Upper lobe of right lung (tissue), 1 donor: Measurements from ENCODE around the gene FAF2. TPM values are rescaled to one million over a fixed set of nuclear protein-coding genes. Genes with fewer than 3 reads are reported as not detected.

Experiments
- ATAC-seq: fragments of 200-7000 bp; cut with Tn5 transposase; one replicate; pipeline ENCODE4 v1.9.1; 2020; ENCODE audit warnings: mild to moderate bottlenecking, moderate library complexity
- DNase-seq: peaks from one replicate; pipeline ENCODE4 v3.0.0-alpha.2; 2020
- H3K27ac ChIP-seq: fragments of 200-600 bp; one replicate; pipeline ENCODE4 v1.8.0; 2022
- H3K27me3 ChIP-seq: fragments of 200-600 bp; one replicate; pipeline ENCODE4 v1.8.0; 2022; ENCODE audit warnings: mild to moderate bottlenecking
- H3K36me3 ChIP-seq: fragments of 200-600 bp; one replicate; pipeline ENCODE4 v1.8.0; 2022
- H3K4me1 ChIP-seq: fragments of 200-600 bp; one replicate; pipeline ENCODE4 v1.8.0; 2022
- H3K4me3 ChIP-seq: fragments of 200-600 bp; one replicate; pipeline ENCODE4 v1.8.0; 2022; ENCODE audit warnings: mild to moderate bottlenecking
- H3K9me3 ChIP-seq: fragments of 200-600 bp; one replicate; pipeline ENCODE4 v1.8.0; 2022
- intact Hi-C: fragments of 100-400 bp; cut with DNase I; formaldehyde crosslinking; loops from one replicate; pipeline ENCODE4 v1.11.0; 2022
- total RNA-seq: library from RNA; stranded (reverse); fragmentation: NEBNext Ultra II Directional; extraction: Animal tissue kit (Norgen Biotek cat#: 25700); gene quantifications from one replicate; pipeline ENCODE4 v1.2.1, GENCODE V29; 2021
- TF ChIP-seq, protein P1 (sequence below): fragments of 200-600 bp; IDR thresholded peaks from one replicate; pipeline ENCODE4 v1.8.0; 2022; ENCODE audit warnings: antibody characterized with exemption
- donor health status: DM: no; HTN: yes; CAD: no; lungs with severe emphysema.

The FAF2 gene
- total RNA-seq, 1 donor from 2014 or later: 35.1 TPM

DNA sequence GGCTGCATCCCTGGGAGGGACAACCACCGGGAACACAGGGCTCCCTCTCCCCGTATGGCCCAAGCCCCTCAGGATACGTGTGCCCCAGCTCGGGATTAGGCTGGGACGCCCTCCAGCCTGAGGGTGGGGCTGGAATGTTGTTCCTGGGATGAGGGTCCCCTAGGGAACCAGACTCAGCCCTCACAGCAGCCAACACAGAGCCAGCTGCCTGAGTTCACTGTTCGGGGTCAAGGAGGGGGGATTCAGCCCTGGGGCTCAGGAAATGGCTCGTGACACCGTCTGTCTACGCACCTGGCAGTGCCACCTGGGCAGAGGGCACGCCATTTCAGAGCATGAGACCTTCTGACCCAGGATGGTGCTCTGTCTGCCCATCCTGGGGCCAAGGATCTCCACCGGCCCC lies 80.1 kb downstream of the FAF2 start:
- Histone ChIP-seq H3K4me3 (no peak overlapping the region), H3K4me1 (peaks cover 22% of the 10 kb centered on the region), H3K9me3 (no peaks in the 10 kb centered on the region), H3K27me3 (no peaks in the 10 kb centered on the region), H3K27ac (no peak overlapping the region), H3K36me3 (peaks cover 56% of the 10 kb centered on the region)
- DNase-seq (no peak), ATAC-seq (no peak)
- TF ChIP-seq, protein P1, sequence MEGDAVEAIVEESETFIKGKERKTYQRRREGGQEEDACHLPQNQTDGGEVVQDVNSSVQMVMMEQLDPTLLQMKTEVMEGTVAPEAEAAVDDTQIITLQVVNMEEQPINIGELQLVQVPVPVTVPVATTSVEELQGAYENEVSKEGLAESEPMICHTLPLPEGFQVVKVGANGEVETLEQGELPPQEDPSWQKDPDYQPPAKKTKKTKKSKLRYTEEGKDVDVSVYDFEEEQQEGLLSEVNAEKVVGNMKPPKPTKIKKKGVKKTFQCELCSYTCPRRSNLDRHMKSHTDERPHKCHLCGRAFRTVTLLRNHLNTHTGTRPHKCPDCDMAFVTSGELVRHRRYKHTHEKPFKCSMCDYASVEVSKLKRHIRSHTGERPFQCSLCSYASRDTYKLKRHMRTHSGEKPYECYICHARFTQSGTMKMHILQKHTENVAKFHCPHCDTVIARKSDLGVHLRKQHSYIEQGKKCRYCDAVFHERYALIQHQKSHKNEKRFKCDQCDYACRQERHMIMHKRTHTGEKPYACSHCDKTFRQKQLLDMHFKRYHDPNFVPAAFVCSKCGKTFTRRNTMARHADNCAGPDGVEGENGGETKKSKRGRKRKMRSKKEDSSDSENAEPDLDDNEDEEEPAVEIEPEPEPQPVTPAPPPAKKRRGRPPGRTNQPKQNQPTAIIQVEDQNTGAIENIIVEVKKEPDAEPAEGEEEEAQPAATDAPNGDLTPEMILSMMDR: no peak
- intact Hi-C loops: no loop called here

DNA sequence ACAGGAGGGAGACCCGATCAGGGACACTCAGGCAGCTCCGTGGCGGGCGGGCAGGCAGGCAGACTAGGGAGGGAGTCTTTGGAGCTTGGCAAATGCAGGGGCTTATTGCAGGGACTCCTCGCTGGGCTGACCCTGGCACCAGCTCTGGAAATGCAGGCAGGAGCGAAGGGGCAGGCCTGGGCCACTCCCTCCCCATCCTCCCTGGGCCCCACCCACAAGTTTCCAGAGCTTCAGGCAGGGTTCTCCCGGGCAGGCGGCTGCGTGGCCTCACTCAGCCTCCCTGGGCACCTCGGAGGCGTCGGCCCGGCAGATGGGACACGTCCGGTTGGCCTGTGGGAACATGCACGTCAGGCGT lies 80.6 kb downstream of the FAF2 start:
- Histone ChIP-seq H3K4me1 (peaks cover 27% of the 10 kb centered on the region), H3K9me3 (no peaks in the 10 kb centered on the region), H3K36me3 (peaks cover 56% of the 10 kb centered on the region), H3K4me3 (no peak overlapping the region), H3K27ac (no peak overlapping the region), H3K27me3 (no peaks in the 10 kb centered on the region)
- no peak for DNase-seq
- TF ChIP-seq, protein P1: no peak
- ATAC-seq: no peak
- intact Hi-C loops: no loop called here

DNA sequence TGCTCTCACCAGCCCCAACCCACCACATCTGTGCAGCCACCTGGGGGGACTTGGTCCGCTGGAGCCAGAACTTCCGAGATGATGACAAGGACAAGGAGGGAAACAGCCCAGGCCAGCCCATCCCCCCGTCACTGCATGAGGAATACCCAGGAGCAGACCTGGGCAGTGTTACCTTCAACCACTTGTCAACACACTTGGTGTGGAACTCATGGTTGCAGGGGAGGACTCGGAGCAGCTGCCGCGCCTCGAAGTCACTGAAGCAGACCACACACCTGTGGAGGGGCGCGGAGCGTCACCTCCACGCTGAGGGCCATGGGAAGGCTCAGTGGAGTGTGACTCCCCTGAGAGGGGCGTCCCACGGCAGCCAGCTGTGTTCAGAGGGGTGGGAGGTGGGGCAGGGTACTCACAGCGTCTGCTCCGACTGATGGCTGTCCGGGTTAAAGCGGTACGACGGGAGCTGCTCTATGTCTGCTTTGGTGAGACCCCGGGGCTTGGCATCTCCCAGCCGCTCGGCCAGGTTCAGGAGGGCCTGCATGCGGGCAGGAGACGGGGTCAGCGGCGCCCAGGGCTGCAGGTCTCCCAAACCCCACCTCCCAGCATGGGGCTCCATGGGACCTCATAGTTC lies 81.0 kb downstream of the FAF2 start:
- H3K27ac ChIP-seq: no peak overlapping the region
- H3K4me1 ChIP-seq: peaks cover 31% of the 10 kb centered on the region
- intact Hi-C loops: no loop called here
- peaks cover 56% of the 10 kb centered on the region for H3K36me3 ChIP-seq
- H3K9me3 ChIP-seq: no peaks in the 10 kb centered on the region
- no peaks in the 10 kb centered on the region for H3K27me3 ChIP-seq
- ATAC-seq (no peak), DNase-seq (no peak)
- TF ChIP-seq, protein P1: no peak
- H3K4me3 ChIP-seq: no peak overlapping the region

DNA sequence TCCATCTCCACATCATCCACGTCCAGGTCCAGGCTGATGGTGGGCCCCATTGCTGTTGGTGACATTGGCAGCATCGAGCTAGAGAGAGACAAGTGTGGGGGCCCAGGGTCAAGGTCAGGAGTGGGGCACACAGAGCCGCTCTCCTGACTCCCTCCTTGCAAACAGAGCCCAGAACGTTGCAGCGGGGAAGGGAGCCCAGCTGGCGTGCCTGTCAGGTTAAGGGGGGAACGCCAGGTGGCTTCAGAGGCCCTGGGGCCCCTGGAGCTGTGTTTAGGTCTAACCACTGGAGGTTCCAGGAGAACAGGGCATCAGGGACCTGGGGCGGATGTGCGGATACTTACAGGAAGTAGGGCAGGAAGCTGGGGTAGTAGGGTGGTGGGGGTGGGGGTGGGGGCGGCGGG lies 81.6 kb downstream of the FAF2 start:
- H3K9me3 ChIP-seq: no peaks in the 10 kb centered on the region
- no peak for ATAC-seq
- H3K4me3 ChIP-seq: no peak overlapping the region
- no peak overlapping the region for H3K27ac ChIP-seq
- peaks cover 56% of the 10 kb centered on the region for H3K36me3 ChIP-seq
- DNase-seq: no peak
- no peaks in the 10 kb centered on the region for H3K27me3 ChIP-seq
- intact Hi-C loops: no loop called here
- TF ChIP-seq, protein P1: no peak
- peaks cover 37% of the 10 kb centered on the region for H3K4me1 ChIP-seq

DNA sequence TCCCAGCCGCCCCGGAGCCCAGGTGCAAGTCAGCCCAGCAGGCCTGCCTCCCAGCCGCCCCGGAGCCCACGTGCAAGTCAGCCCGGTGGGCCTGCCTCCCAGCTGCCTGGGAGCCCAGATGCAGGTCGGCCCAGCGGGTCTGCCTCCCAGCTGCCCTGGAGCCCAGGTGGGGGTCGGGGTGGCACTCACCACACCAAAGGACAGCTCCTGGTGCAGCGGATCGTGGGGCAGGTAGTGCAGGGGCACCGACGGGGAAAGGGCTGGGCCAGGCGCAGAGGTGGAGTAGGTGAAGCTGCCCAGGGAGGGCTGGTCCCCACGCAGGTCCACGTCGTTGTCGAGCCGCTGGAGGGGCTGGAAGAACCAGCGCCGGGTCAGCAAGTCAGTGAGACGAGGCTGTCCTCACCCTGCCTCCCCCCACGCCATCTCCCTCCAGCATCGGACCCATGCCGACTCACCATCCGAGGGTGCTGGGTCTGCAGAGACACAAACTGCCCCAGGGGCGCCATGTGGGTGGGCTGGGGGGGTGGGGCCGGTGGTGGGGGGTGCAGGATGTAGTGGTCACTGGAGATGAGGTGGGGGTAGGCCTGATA lies 82.3 kb downstream of the FAF2 start:
- H3K27ac ChIP-seq: no peak overlapping the region
- no peak overlapping the region for H3K4me3 ChIP-seq
- intact Hi-C loops: no loop called here
- no peak for ATAC-seq
- peaks cover 43% of the 10 kb centered on the region for H3K4me1 ChIP-seq
- TF ChIP-seq, protein P1: no peak
- peaks cover 56% of the 10 kb centered on the region for H3K36me3 ChIP-seq
- no peaks in the 10 kb centered on the region for H3K9me3 ChIP-seq
- no peak for DNase-seq
- H3K27me3 ChIP-seq: no peaks in the 10 kb centered on the region
